ENCODE measurements around the gene NARF. TPM values are rescaled to one million over a fixed set of nuclear protein-coding genes. Genes with fewer than 3 reads are reported as not detected.

Gene NARF
- total and polyA plus RNA-seq, 2 of the 8 experiments (the other 6 are each of a cell fraction or from before 2014, with no cell fraction given): 97.4 to 131 TPM

DNA sequence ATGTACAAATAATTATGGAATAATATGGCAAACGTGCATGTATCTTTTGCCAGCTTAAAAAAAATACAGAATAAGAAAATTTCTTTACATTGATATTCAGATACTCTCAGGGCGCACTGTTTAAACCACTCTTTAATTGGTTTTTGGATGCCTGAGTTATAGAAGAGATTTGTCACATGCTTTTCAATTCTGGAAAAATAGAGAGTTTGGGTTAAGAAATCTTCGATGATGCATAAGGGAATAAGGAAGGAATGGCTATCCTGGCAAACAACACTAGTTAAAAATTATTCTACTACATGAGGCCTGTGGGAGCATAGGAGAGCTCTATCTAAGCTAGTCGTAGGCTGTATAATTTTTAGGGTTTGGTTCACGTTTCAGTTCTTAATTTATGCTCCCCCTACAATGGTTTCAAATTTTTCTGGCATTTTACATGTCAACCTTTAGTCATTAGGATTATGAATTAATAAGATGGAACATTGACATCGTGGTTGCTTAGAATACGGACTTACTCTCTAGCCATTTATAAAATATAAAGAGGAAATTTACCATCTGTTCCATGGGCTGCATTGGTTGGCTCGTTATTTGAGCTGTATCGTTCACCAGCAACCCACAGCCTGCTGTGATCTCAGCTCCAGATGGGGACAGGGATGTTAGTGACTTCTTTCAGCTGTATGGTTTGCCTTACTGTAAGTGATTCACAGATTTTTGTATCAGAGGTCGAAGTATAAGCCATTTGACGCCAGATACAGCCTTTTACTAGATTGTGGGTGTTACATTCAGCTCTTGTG is 15.9 kb downstream of the NARF start:
- Histone ChIP-seq H3K4me1 (replicated peaks in 1 of 4; ENCODE audit: control insufficient read depth in 3 of 4, insufficient read depth in 4 of 4, low read length in 3 of 4) (no peaks in the 10 kb centered on the region), H3K79me1 (ENCODE audit: low read depth, low read length) (no peaks in the 10 kb centered on the region), H3K9ac (replicated peaks in 1 of 4; ENCODE audit: extremely low read depth in 1 of 4, low read depth in 3 of 4, low read length in 3 of 4) (peak overlapping the region in 1 of 4 experiments; percentile 13; a peak in 1 of 7 replicates), H2BK12ac (ENCODE audit: low read depth, low read length) (no peak overlapping the region), H2BK20ac (ENCODE audit: low read length) (no peak overlapping the region), H4K8ac (ENCODE audit: extremely low read depth, insufficient read depth, low read length) (no peak overlapping the region), H4K20me1 (replicated peaks in 1 of 2; ENCODE audit: control insufficient read depth in 1 of 2, insufficient read depth in 2 of 2, low read length in 2 of 2) (peaks cover 1% of the 10 kb centered on the region in 2 experiments), H3K27ac (ENCODE audit: low read depth, low read length) (no peak overlapping the region), H2AFZ (ENCODE audit: low read length) (no peak overlapping the region), H3K4ac (replicated peaks; ENCODE audit: insufficient read length, low read depth, low read length) (no peak overlapping the region), H3K4me2 (ENCODE audit: insufficient read depth in 1 of 2, low read depth in 2 of 2, low read length in 2 of 2) (no peak overlapping the region), H3K27me3 (replicated peaks in 1 of 4; ENCODE audit: control insufficient read depth in 3 of 4, extremely low read depth in 1 of 4, insufficient read depth in 3 of 4, low read length in 3 of 4) (no peaks in the 10 kb centered on the region), H3K79me2 (ENCODE audit: control insufficient read depth in 1 of 2, insufficient read depth in 2 of 2, low read length in 2 of 2) (no peaks in the 10 kb centered on the region), H2BK15ac (ENCODE audit: low read length) (no peak overlapping the region), H2AK5ac (ENCODE audit: low read depth, low read length) (no peak overlapping the region), H3K9me3 (ENCODE audit: insufficient read depth in 2 of 2, low read depth in 1 of 2, low read length in 1 of 2) (no peaks in the 10 kb centered on the region), H2BK5ac (ENCODE audit: low read depth, low read length) (no peak overlapping the region), H3K14ac (ENCODE audit: insufficient read length) (no peak overlapping the region), H3K36me3 (ENCODE audit: control insufficient read depth in 2 of 4, insufficient read depth in 4 of 4, low read length in 3 of 4) (peaks cover 7 to 33% (median 19%) of the 10 kb centered on the region in 4 experiments), H3K23me2 (ENCODE audit: low read depth, low read length) (no peaks in the 10 kb centered on the region), H3K56ac (replicated peaks; ENCODE audit: insufficient read length, low read depth, low read length) (no peak overlapping the region), H3K23ac (ENCODE audit: insufficient read length) (no peak overlapping the region), H2BK120ac (replicated peaks; ENCODE audit: low read depth, low read length) (no peak overlapping the region), H3K18ac (ENCODE audit: extremely low read depth, low read length) (no peak overlapping the region), H3K4me3 (ENCODE audit: extremely low read depth in 1 of 4, insufficient read depth in 2 of 4, low read depth in 3 of 4, low read length in 4 of 4) (no peak overlapping the region), H4K5ac (ENCODE audit: insufficient read length, low read depth, low read length) (no peak overlapping the region), H4K91ac (replicated peaks; ENCODE audit: insufficient read length, low read length) (no peak overlapping the region)
- ChIA-PET POLR2A (ENCODE audit: partially characterized antibody) (interaction anchor here (0.6 kb wide), 1 partner anchor 36 kb away, joined by 3 read pairs; no protein-coding TSS in a partner anchor), CTCF (ENCODE audit: partially characterized antibody) (interaction anchor here (0.6 to 3.0 kb wide), 8 partner anchors 11 to 175 kb away, joined by 3 to 8 read pairs (median 4); no protein-coding TSS in a partner anchor)
- DNase-seq (ENCODE audit: low read depth in 1 of 2, low spot score in 2 of 2): no peak
- WGBS, 2 experiments (ENCODE audit: extremely low coverage in 1 of 2, insufficient coverage in 1 of 2, insufficient read length in 1 of 2, insufficient replicate concordance in 2 of 2, low coverage in 1 of 2, low lambda C conversion rate in 2 of 2, missing lambda C conversion rate in 1 of 2): 88% methylated on average over 11 of the region's 11 CpGs; no CpG with 5 or more reads in 1 of the 2 experiments
- no peak for FAIRE-seq
- TF ChIP-seq TCF12 (IDR thresholded peaks at IDR 0.05; ENCODE audit: low read depth, low read length) (no peak), POLR2AphosphoS5 (IDR thresholded peaks at IDR 0.05; ENCODE audit: low read depth, low read length) (no peak), CEBPB (IDR thresholded peaks at IDR 0.05; ENCODE audit: low read depth, low read length) (no peak), SP4 (IDR thresholded peaks at IDR 0.05; ENCODE audit: low read length) (no peak), RBBP5 (IDR thresholded peaks at IDR 0.05; ENCODE audit: borderline replicate concordance, low read depth, low read length) (no peak), CTBP2 (IDR thresholded peaks at IDR 0.05; ENCODE audit: borderline replicate concordance, insufficient read depth, insufficient read length, low read length) (no peak), MAFK (IDR thresholded peaks at IDR 0.05; ENCODE audit: low read depth, low read length) (no peak), CHD2 (IDR thresholded peaks at IDR 0.05; ENCODE audit: low read length) (no peak), USF2 (IDR thresholded peaks at IDR 0.05; ENCODE audit: low read length) (no peak), SP2 (IDR thresholded peaks at IDR 0.05; ENCODE audit: low read length) (no peak)
- TF ChIP-seq, protein P1, sequence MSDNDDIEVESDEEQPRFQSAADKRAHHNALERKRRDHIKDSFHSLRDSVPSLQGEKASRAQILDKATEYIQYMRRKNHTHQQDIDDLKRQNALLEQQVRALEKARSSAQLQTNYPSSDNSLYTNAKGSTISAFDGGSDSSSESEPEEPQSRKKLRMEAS (IDR thresholded peaks at IDR 0.05): no peak
